Measurements from ENCODE around the gene FARS2.

- TF ChIP-seq CTCF (conservative IDR thresholded peaks at IDR 0.05 in 1 of 2, IDR thresholded peaks at IDR 0.05 in 1 of 2; ENCODE audit: low read depth in 1 of 2, low read length in 2 of 2) (no peak), EZH2 (IDR thresholded peaks at IDR 0.05; ENCODE audit: low read length, missing control alignments) (no peak)
Observed at GRCh38 chr6:5724911-5725310, 463.6 kb downstream of the FARS2 start.

Measured in fibroblast of lung (primary cell).